Ascending aorta (tissue), 2 donors: ENCODE measurements around the gene DDX21. TPM values are rescaled to one million over a fixed set of nuclear protein-coding genes. Genes with fewer than 3 reads are reported as not detected.
A peak's percentile ranks its signal among the peaks of the same experiment; 100 is the strongest.
"Not testable (repeated sequence)": the region's sequence is repeated elsewhere in the genome, so short reads cannot be mapped to it uniquely, and the experiment has no call there.

ENCODE experiments used
- DNase-seq, 2 donors: peaks; one replicate each; pipeline ENCODE4 v3.0.0-alpha.2; 2019; ENCODE audit warnings: low spot score in 2 of 2
- H3K27ac ChIP-seq, 2 donors: fragments of 200-600 bp; sonication (generic); one replicate each; pipeline ENCODE4 v1.5.1; 2016 to 2017; ENCODE audit warnings: mild to moderate bottlenecking in 1 of 2
- H3K27me3 ChIP-seq: fragments of 200-600 bp; sonication (generic); one replicate; pipeline ENCODE4 v1.5.1; 2017
- H3K36me3 ChIP-seq, 2 donors: fragments of 200-600 bp; sonication (generic); one replicate each; pipeline ENCODE4 v1.5.1; 2016
- H3K4me1 ChIP-seq, 2 donors: fragments of 200-600 bp; sonication (generic); one replicate each; pipeline ENCODE4 v1.5.1; 2016 to 2017; ENCODE audit warnings: mild to moderate bottlenecking in 1 of 2
- H3K4me3 ChIP-seq, 2 donors: fragments of 200-600 bp; sonication (generic); one replicate each; pipeline ENCODE4 v1.5.1; 2016 to 2017; ENCODE audit warnings: mild to moderate bottlenecking in 1 of 2
- H3K9me3 ChIP-seq, 2 donors: fragments of 200-600 bp; sonication (generic); one replicate each; pipeline ENCODE4 v1.5.1; 2016
- intact Hi-C: fragments of 100-400 bp; cut with DNase I; formaldehyde crosslinking; loops from one replicate; pipeline ENCODE4 v1.15.1; 2023
- total RNA-seq: library from RNA; depleted of rRNA; stranded (reverse); fragments of >200 nt; gene quantifications from one replicate; pipeline ENCODE4 v1.1.0, GENCODE V29; 2016
- TF ChIP-seq, protein P1 (sequence below), 3 experiments: fragments of 200-600 bp in 2 of 3; fragments of 450-650 bp in 1 of 3; sonication (generic) in 2 of 3; IDR thresholded peaks; one replicate each; pipeline ENCODE4 v1.5.1; 2016 to 2019; ENCODE audit warnings: antibody characterized with exemption in 3 of 3, mild to moderate bottlenecking in 1 of 3, moderate library complexity in 1 of 3

DDX21 gene
- total RNA-seq, 1 donor from 2014 or later = 26.5 TPM

DNA sequence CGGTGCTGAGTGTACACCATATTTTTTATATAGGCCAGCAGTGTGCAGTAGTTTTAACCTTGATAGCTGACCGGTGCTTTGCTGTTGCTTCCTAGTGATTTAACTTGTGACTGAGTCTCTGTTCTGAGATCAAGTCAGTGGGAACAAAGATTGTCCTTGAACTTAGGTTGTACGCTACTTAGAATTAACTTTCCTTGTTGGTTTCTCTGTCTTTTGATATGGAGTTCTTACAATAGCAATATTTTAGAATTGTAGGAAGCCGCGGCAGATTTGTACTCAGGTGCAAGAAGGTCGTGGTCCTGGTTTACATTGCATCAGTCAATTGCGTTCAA lies 1.3 kb downstream of the DDX21 start:
- H3K4me1 ChIP-seq = peaks cover 6 to 17% of the 10 kb centered on the region in 2 donors
- H3K27ac ChIP-seq = peak overlapping the region in 1 of 2 donors; percentile 85
- H3K27me3 ChIP-seq = no peaks in the 10 kb centered on the region
- intact Hi-C loops = loop anchor here (2.0 to 5.0 kb wide), 3 partner anchors 32 to 136 kb away; partner anchors contain the start of genes DDX50 and KIFBP
- H3K4me3 ChIP-seq = peak overlapping the region; percentile 84 to 88
- DNase-seq = no peak
- TF ChIP-seq, protein P1, sequence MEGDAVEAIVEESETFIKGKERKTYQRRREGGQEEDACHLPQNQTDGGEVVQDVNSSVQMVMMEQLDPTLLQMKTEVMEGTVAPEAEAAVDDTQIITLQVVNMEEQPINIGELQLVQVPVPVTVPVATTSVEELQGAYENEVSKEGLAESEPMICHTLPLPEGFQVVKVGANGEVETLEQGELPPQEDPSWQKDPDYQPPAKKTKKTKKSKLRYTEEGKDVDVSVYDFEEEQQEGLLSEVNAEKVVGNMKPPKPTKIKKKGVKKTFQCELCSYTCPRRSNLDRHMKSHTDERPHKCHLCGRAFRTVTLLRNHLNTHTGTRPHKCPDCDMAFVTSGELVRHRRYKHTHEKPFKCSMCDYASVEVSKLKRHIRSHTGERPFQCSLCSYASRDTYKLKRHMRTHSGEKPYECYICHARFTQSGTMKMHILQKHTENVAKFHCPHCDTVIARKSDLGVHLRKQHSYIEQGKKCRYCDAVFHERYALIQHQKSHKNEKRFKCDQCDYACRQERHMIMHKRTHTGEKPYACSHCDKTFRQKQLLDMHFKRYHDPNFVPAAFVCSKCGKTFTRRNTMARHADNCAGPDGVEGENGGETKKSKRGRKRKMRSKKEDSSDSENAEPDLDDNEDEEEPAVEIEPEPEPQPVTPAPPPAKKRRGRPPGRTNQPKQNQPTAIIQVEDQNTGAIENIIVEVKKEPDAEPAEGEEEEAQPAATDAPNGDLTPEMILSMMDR (IDR thresholded peaks at IDR 0.05) = no peak
- peaks cover 17 to 23% of the 10 kb centered on the region in 2 donors for H3K36me3 ChIP-seq
- no peaks in the 10 kb centered on the region for H3K9me3 ChIP-seq

DNA sequence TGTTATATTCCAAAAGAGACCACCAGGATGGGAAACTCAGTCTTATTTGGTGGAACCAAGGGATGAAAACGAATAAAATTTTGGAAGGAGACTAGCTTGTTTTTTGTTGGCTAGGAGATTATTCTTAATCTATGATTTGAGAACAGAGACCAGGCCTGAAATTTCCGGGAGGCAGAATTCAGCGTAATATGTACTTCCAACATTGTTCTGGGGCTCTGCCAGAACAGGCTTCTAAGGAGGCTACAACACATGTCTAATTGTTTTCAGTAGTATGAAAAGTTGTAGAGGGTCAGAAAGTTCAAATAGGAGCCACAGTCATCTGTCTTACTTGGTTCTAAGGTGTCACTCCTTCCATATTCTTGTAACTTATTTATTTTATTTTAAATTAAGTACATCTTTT lies 1.7 kb downstream of the DDX21 start:
- Histone ChIP-seq H3K36me3 (peaks cover 21 to 27% of the 10 kb centered on the region in 2 donors), H3K9me3 (no peaks in the 10 kb centered on the region), H3K4me1 (peaks cover 6 to 17% of the 10 kb centered on the region in 2 donors), H3K27ac (peak overlapping the region in 1 of 2 donors; percentile 85), H3K27me3 (no peaks in the 10 kb centered on the region), H3K4me3 (peak overlapping the region in 1 of 2 donors; percentile 84)
- TF ChIP-seq, protein P1 (IDR thresholded peaks at IDR 0.05) = no peak
- DNase-seq = no peak
- intact Hi-C loops = loop anchor here (2.0 to 5.0 kb wide), 3 partner anchors 31 to 135 kb away; partner anchors contain the start of genes DDX50 and KIFBP

- Histone ChIP-seq H3K27me3 (no peaks in the 10 kb centered on the region), H3K4me3 (no peak overlapping the region), H3K27ac (no peak overlapping the region), H3K9me3 (no peaks in the 10 kb centered on the region), H3K36me3 (peaks cover 43 to 50% of the 10 kb centered on the region in 2 donors), H3K4me1 (peaks cover 6 to 17% of the 10 kb centered on the region in 2 donors)
- no peak for DNase-seq
- intact Hi-C loops = loop anchor here (5.0 kb wide), 1 partner anchor 58 kb away; the partner anchor contains the start of gene DDX50
- TF ChIP-seq, protein P1 (IDR thresholded peaks at IDR 0.05) = no peak
These were observed 3.9 kb downstream of the DDX21 start for GRCh38 chr10:68959695-68960527.

DNA sequence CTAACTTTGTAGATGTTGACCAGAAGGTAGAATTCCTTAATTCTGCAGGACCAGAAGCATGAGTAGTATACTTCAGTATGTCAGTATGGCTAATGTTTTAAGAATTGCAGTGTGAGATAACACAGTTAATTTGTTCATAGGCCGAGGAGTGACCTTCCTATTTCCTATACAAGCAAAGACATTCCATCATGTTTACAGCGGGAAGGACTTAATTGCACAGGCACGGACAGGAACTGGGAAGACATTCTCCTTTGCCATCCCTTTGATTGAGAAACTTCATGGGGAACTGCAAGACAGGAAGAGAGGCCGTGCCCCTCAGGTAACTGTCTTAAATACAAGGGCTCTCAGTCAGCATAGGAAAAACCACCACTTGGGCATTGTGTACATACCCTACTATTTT lies 7.2 kb downstream of the DDX21 start:
- H3K9me3 ChIP-seq = no peaks in the 10 kb centered on the region
- no peak overlapping the region for H3K4me3 ChIP-seq
- intact Hi-C loops = no loop called here
- no peak for DNase-seq
- peaks cover 0 to 2% of the 10 kb centered on the region in 2 donors for H3K4me1 ChIP-seq
- peaks cover 73 to 82% of the 10 kb centered on the region in 2 donors for H3K36me3 ChIP-seq
- TF ChIP-seq, protein P1 (IDR thresholded peaks at IDR 0.05) = no peak
- no peaks in the 10 kb centered on the region for H3K27me3 ChIP-seq
- H3K27ac ChIP-seq = no peak overlapping the region

DNA sequence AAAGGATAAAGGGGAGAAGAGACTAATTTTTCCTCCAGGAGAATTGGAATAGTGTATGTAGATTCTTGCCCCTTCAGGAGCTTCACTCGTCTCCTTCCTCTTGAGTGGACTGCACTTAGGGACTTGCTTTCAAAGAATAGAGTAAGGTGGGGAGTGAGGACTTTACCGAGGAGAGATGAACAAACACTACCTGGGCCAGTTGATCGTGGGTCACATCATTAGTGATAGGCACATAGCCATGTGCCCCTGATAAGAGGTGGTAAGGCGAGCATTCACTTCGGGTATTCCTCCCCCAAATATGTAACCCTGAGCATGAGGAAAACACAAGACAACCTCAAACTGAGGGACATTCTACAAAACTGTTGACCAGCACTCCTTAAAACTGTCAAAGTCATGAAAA lies 18.0 kb downstream of the DDX21 start:
- Histone ChIP-seq H3K4me1 (no peaks in the 10 kb centered on the region), H3K9me3 (no peaks in the 10 kb centered on the region), H3K27me3 (no peaks in the 10 kb centered on the region), H3K36me3 (peaks cover 83 to 98% of the 10 kb centered on the region in 2 donors), H3K4me3 (no peak overlapping the region), H3K27ac (no peak overlapping the region)
- intact Hi-C loops = no loop called here
- TF ChIP-seq, protein P1 (IDR thresholded peaks at IDR 0.05) = no peak
- no peak for DNase-seq

GRCh38 chr10:68975936-68976473 lies 20.0 kb downstream of the DDX21 start:
- H3K4me1 ChIP-seq, H3K9me3 ChIP-seq, H3K27me3 ChIP-seq, H3K4me3 ChIP-seq, intact Hi-C loops, H3K27ac ChIP-seq, DNase-seq: not testable (repeated sequence)
- H3K36me3 ChIP-seq = peaks cover 83 to 88% of the 10 kb centered on the region in 2 donors

DNA sequence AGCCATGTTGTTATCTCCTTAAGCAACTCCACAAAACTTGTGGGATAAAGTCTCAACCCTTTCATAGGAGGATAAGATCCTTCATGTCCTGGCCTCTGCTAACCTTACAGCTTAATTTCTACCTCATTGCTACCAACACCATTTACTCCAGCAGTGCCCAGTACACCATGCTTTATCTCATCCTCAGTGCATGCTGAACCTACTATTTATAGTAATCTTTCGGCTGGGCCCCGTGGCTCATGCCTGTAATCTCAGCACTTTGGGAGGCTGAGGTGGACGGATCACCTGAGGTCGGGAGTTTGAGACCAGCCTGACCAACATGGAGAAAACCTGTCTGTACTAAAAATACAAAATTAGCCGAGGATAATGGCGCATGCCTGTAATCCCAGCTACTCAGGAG lies 23.8 kb downstream of the DDX21 start:
- H3K27ac ChIP-seq, intact Hi-C loops: not testable (repeated sequence)
- H3K36me3 ChIP-seq = peaks cover 62 to 75% of the 10 kb centered on the region in 2 donors

More for the DNA sequence above, 23.8 kb downstream of the DDX21 start:
- not testable (repeated sequence) for H3K4me1 ChIP-seq, H3K4me3 ChIP-seq, H3K9me3 ChIP-seq, DNase-seq, H3K27me3 ChIP-seq
